Mammary epithelial cell (primary cell): ENCODE measurements around the gene PRF1.
"Not testable (repeated sequence)": the region's sequence is repeated elsewhere in the genome, so short reads cannot be mapped to it uniquely, and the experiment has no call there.

Experiments
- EZH2 ChIP-seq: IDR thresholded peaks from 2 replicates; pipeline ENCODE4 v1.6.1; 2012; ENCODE audit warnings: low read length, inconsistent platforms, borderline replicate concordance
- TF ChIP-seq, protein P1 (sequence below), 2 donors: IDR thresholded peaks in 1 of 2; conservative IDR thresholded peaks in 1 of 2; 2 replicates each; pipeline ENCODE4 v1.5.1; 2011 to 2012; ENCODE audit warnings: inconsistent platforms in 2 of 2, low read length in 2 of 2, mild to moderate bottlenecking in 2 of 2, control low read depth in 1 of 2, low read depth in 1 of 2; ENCODE audit not compliant: insufficient read depth in 1 of 2; ENCODE audit errors: extremely low read depth in 1 of 2

DNA sequence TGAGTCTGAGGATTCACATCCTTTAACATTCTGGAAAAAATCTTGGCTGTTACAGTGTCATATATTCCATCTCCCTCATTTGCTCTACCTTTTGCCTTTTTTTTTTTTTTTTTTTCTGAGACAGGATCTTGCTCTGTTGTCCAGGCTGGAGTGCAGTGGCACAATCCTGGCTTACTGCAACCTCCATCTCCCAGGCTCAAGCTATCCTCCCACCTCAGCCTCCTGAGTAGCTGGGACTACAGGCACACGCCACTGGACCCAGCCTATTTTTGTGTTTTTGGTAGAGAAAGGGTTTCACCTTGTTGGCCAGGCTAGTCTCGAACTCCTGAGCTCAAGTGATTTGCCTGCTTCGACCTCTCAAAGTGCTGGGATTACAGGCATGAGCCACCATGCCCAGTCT is 11.8 kb upstream of the PRF1 start:
- TF ChIP-seq EZH2 = not testable (repeated sequence)
- TF ChIP-seq, protein P1, sequence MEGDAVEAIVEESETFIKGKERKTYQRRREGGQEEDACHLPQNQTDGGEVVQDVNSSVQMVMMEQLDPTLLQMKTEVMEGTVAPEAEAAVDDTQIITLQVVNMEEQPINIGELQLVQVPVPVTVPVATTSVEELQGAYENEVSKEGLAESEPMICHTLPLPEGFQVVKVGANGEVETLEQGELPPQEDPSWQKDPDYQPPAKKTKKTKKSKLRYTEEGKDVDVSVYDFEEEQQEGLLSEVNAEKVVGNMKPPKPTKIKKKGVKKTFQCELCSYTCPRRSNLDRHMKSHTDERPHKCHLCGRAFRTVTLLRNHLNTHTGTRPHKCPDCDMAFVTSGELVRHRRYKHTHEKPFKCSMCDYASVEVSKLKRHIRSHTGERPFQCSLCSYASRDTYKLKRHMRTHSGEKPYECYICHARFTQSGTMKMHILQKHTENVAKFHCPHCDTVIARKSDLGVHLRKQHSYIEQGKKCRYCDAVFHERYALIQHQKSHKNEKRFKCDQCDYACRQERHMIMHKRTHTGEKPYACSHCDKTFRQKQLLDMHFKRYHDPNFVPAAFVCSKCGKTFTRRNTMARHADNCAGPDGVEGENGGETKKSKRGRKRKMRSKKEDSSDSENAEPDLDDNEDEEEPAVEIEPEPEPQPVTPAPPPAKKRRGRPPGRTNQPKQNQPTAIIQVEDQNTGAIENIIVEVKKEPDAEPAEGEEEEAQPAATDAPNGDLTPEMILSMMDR (conservative IDR thresholded peaks at IDR 0.05 in 1 of 2, IDR thresholded peaks at IDR 0.05 in 1 of 2; ENCODE audit: extremely low read depth in 1 of 2, insufficient read depth in 1 of 2, low read depth in 1 of 2, low read length in 2 of 2) = not testable (repeated sequence)
